CD4-positive, alpha-beta T cell (primary cell): ENCODE measurements around the gene PHAF1. TPM values are rescaled to one million over a fixed set of nuclear protein-coding genes. Genes with fewer than 3 reads are reported as not detected.

Experiments used
- ATAC-seq: fragments of 200-7000 bp; cut with Tn5 transposase; one replicate; pipeline ENCODE4 v1.10.0; 2022; ENCODE audit warnings: mild to moderate bottlenecking; ENCODE audit not compliant: poor library complexity
- CTCF ChIA-PET: fragments of 350-600 bp; sonication (Branson Sonifier 250); formaldehyde crosslinking; loops from one replicate; lab custom pipeline; 2021; ENCODE audit warnings: antibody characterized with exemption, inconsistent platforms; lab: Charles Lee
- POLR2A ChIA-PET: fragments of 350-600 bp; sonication (Branson Sonifier 250); formaldehyde crosslinking; loops from one replicate; lab custom pipeline; 2021; ENCODE audit warnings: antibody characterized with exemption, inconsistent platforms; lab: Charles Lee
- DNase-seq, 14 experiments: peaks; one replicate each; pipeline ENCODE4 v3.0.0-alpha.2; 2013 to 2020; ENCODE audit warnings: mixed read lengths in 2 of 14
- H3K27ac ChIP-seq, 2 donors: one replicate each; pipeline versions ENCODE4 v1.5.1 to v1.7.0; 2013; ENCODE audit warnings: low read length in 2 of 2, low read depth in 1 of 2, mild to moderate bottlenecking in 1 of 2
- H3K27me3 ChIP-seq, 2 experiments: 1 replicate in 1 of 2; 2 replicates in 1 of 2; pipeline versions ENCODE4 v1.6.1 to v1.7.0; 2013; ENCODE audit warnings: low read length in 2 of 2, control low read depth in 1 of 2, mild to moderate bottlenecking in 1 of 2, moderate library complexity in 1 of 2; ENCODE audit not compliant: insufficient read depth in 2 of 2, control insufficient read depth in 1 of 2
- H3K36me3 ChIP-seq: one replicate; pipeline ENCODE4 v1.6.1; 2013; ENCODE audit warnings: low read length, control low read depth; ENCODE audit not compliant: insufficient read depth
- H3K4me1 ChIP-seq: one replicate; pipeline ENCODE4 v1.6.1; 2013; ENCODE audit warnings: low read length, control low read depth; ENCODE audit not compliant: insufficient read depth
- H3K4me3 ChIP-seq: one replicate; pipeline ENCODE4 v1.5.1; 2013; ENCODE audit warnings: mild to moderate bottlenecking, low read length, moderate library complexity
- H3K9me3 ChIP-seq, 2 experiments: 1 replicate in 1 of 2; 2 replicates in 1 of 2; pipeline versions ENCODE4 v1.6.1 to v1.7.0; 2013; ENCODE audit warnings: low read length in 2 of 2, mild to moderate bottlenecking in 2 of 2, control low read depth in 1 of 2, moderate library complexity in 1 of 2; ENCODE audit not compliant: control insufficient read depth in 1 of 2, insufficient read depth in 1 of 2
- H3K27ac Mint-ChIP-seq: one replicate; pipeline ENCODE4 v1.8.0; 2020; ENCODE audit warnings: mixed read lengths
- H3K27me3 Mint-ChIP-seq: one replicate; pipeline ENCODE4 v1.8.0; 2021; ENCODE audit warnings: mixed read lengths
- H3K36me3 Mint-ChIP-seq: one replicate; pipeline ENCODE4 v1.8.0; 2021; ENCODE audit warnings: low read depth, mixed read lengths
- H3K4me1 Mint-ChIP-seq: one replicate; pipeline ENCODE4 v1.8.0; 2021; ENCODE audit warnings: low read depth, mixed read lengths
- H3K4me3 Mint-ChIP-seq: one replicate; pipeline ENCODE4 v1.8.0; 2020; ENCODE audit warnings: mild to moderate bottlenecking, mixed read lengths
- H3K9me3 Mint-ChIP-seq: one replicate; pipeline ENCODE4 v1.8.0; 2020; ENCODE audit warnings: mixed read lengths
- intact Hi-C, 2 experiments: fragments of 100-400 bp; cut with DNase I in 1 of 2; cut with micrococcal nuclease in 1 of 2; formaldehyde crosslinking; loops; one replicate each; pipeline versions ENCODE4 v1.15.1 to v1.9.0; 2023 to 2025; cut with DNase I, micrococcal nuclease
- total RNA-seq, 174 experiments: library from RNA in 2 of 174; stranded (reverse) in 2 of 174; gene quantifications; one replicate each; pipeline ENCODE4 v1.2.3 and lab custom pipeline; 2021 to 2026
- TF ChIP-seq, protein P1 (sequence below): fragments of 200-600 bp; IDR thresholded peaks from one replicate; pipeline ENCODE4 v1.8.0; 2022; ENCODE audit warnings: antibody characterized with exemption, mild to moderate bottlenecking

PHAF1 gene
- total RNA-seq, 2 experiments from 2014 or later = 10.6 to 10.8 TPM

DNA sequence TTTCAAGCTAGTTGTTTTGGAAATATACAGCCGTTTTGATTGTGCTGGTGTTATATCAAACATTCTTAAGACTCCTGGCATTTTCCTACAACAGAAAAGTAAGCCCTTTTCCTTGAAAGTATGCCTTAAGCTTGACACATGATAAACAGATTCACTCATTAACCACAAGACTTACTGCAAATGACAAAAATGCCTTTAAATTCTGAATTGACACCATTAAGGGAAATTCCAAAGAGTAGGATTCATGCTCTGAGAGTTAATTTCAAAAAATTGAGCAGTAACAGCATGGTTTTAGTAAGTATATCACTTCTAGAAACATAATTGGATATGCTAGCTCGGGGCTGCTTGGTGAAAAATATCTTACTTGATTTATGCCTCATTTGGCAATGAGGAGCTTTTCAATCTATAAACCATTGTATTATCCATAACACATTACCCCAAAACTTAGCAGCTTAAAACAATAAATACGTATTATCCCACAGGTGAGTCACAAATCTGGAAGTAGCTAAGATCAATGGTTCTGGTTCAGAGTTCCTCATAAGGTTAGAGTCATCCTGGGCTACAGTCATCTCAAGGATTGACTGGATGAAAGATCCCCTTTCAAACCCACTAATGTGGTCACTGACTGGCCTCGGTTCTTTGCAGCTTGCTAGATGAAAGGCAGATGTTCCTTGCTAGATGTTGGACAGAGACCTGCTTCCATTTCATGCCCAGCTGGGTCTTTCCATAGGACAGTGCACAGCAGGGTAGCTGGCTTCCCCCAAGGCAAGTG is 8.2 kb upstream of the PHAF1 start:
- Mint-ChIP-seq H3K27me3 (no peaks in the 10 kb centered on the region), H3K9me3 (no peaks in the 10 kb centered on the region), H3K27ac (no peak overlapping the region), H3K4me1 (no peaks in the 10 kb centered on the region), H3K36me3 (peaks cover 13% of the 10 kb centered on the region), H3K4me3 (no peak overlapping the region)
- DNase-seq = no peak
- H3K4me1 ChIP-seq = no peaks in the 10 kb centered on the region
- peaks cover 6% of the 10 kb centered on the region for H3K36me3 ChIP-seq
- ChIA-PET CTCF (interaction anchor here (1.4 to 3.4 kb wide), 5 partner anchors 53 to 94 kb away, joined by 3 to 18 read pairs (median 6); no protein-coding TSS in a partner anchor), POLR2A (interaction anchor here (0.6 to 1.5 kb wide), 3 partner anchors 83 to 207 kb away, joined by 3 to 5 read pairs (median 3); no protein-coding TSS in a partner anchor)
- no peak overlapping the region for H3K27ac ChIP-seq
- ATAC-seq = no peak
- intact Hi-C loops = loop anchor here (1.0 to 2.0 kb wide), 3 partner anchors 83 to 124 kb away; no protein-coding TSS in a partner anchor
- no peaks in the 10 kb centered on the region for H3K9me3 ChIP-seq
- H3K4me3 ChIP-seq = no peak overlapping the region
- TF ChIP-seq, protein P1, sequence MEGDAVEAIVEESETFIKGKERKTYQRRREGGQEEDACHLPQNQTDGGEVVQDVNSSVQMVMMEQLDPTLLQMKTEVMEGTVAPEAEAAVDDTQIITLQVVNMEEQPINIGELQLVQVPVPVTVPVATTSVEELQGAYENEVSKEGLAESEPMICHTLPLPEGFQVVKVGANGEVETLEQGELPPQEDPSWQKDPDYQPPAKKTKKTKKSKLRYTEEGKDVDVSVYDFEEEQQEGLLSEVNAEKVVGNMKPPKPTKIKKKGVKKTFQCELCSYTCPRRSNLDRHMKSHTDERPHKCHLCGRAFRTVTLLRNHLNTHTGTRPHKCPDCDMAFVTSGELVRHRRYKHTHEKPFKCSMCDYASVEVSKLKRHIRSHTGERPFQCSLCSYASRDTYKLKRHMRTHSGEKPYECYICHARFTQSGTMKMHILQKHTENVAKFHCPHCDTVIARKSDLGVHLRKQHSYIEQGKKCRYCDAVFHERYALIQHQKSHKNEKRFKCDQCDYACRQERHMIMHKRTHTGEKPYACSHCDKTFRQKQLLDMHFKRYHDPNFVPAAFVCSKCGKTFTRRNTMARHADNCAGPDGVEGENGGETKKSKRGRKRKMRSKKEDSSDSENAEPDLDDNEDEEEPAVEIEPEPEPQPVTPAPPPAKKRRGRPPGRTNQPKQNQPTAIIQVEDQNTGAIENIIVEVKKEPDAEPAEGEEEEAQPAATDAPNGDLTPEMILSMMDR = no peak
- no peaks in the 10 kb centered on the region for H3K27me3 ChIP-seq

DNA sequence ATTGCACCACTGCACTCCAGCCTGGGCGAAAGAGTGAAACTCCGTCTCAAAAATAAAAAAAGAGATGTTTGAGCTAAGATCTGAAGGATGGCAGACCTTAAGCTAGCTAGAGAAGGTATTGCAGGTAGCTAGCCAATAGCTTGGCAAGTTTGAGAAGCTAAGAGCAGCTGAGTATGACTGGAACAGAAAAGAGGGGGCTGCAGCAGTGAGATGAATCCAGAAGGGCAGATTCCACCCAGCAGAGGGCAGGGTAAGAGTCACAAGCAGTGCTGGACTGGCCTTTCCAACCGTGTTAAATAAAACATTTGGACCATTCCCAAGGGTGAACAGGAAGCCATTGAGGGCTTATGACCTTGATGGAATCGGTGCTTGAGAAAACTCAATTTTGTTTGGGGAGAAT is 5.7 kb upstream of the PHAF1 start:
- Mint-ChIP-seq H3K9me3 (no peaks in the 10 kb centered on the region), H3K27ac (no peak overlapping the region), H3K27me3 (no peaks in the 10 kb centered on the region), H3K36me3 (peaks cover 13% of the 10 kb centered on the region), H3K4me3 (peak overlapping the region; percentile 1), H3K4me1 (no peaks in the 10 kb centered on the region)
- POLR2A ChIA-PET = interaction anchor here (0.9 kb wide), 1 partner anchor 74 kb away, joined by 3 read pairs; no protein-coding TSS in a partner anchor
- no peaks in the 10 kb centered on the region for H3K27me3 ChIP-seq
- no peak overlapping the region for H3K27ac ChIP-seq
- no peak overlapping the region for H3K4me3 ChIP-seq
- intact Hi-C loops = no loop called here
- ATAC-seq (no peak), DNase-seq (no peak)
- CTCF ChIA-PET = interaction anchor here (1.3 to 1.8 kb wide), 3 partner anchors 51 to 157 kb away, joined by 3 to 7 read pairs (median 3); no protein-coding TSS in a partner anchor
- peaks cover 3% of the 10 kb centered on the region for H3K4me1 ChIP-seq
- H3K36me3 ChIP-seq = peaks cover 3% of the 10 kb centered on the region
- H3K9me3 ChIP-seq = no peaks in the 10 kb centered on the region
- TF ChIP-seq, protein P1 = no peak

DNA sequence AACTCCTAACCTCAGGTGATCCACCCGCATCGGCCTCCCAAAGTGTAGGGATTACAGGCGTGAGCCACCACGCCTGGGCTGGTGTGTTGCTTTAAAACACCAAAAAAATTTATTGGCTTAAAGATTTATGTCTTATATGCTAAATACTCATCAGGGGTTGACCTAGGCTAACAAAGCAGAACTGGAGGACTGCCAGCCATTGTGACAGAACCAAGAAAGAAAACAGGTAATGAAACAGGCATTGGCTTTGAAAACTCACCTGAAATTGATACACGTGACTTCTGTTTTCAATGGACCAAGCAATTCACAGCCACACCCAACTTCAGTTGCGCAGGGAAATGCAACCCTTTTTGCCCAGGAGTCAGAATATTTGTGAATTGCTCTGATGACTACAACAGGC is 4.9 kb upstream of the PHAF1 start:
- Mint-ChIP-seq H3K36me3 (peaks cover 13% of the 10 kb centered on the region), H3K27me3 (no peaks in the 10 kb centered on the region), H3K4me3 (no peak overlapping the region), H3K9me3 (no peaks in the 10 kb centered on the region), H3K27ac (no peak overlapping the region), H3K4me1 (peaks cover 7% of the 10 kb centered on the region)
- TF ChIP-seq, protein P1 = no peak
- H3K36me3 ChIP-seq = peaks cover 1% of the 10 kb centered on the region
- DNase-seq = no peak
- ChIA-PET POLR2A (no interaction called here), CTCF (interaction anchor here (1.5 kb wide), 1 partner anchor 50 kb away, joined by 7 read pairs; no protein-coding TSS in a partner anchor)
- H3K9me3 ChIP-seq = no peaks in the 10 kb centered on the region
- H3K4me1 ChIP-seq = peaks cover 8% of the 10 kb centered on the region
- no peak overlapping the region for H3K4me3 ChIP-seq
- no peak overlapping the region for H3K27ac ChIP-seq
- no peak for ATAC-seq
- intact Hi-C loops = loop anchor here in 1 of 2 experiments (5.0 kb wide), 2 partner anchors 77 to 142 kb away; partner anchors contain the start of genes FHOD1, MATCAP1 and SLC9A5
- H3K27me3 ChIP-seq = no peaks in the 10 kb centered on the region
